Measurements from ENCODE around the gene RAB18. TPM values are rescaled to one million over a fixed set of nuclear protein-coding genes. Genes with fewer than 3 reads are reported as not detected.

RAB18 gene
- total and polyA plus RNA-seq, 2 donors (not counting 1 experiment from before 2014, with no cell fraction given) = 8.4 to 60.5 TPM

DNA sequence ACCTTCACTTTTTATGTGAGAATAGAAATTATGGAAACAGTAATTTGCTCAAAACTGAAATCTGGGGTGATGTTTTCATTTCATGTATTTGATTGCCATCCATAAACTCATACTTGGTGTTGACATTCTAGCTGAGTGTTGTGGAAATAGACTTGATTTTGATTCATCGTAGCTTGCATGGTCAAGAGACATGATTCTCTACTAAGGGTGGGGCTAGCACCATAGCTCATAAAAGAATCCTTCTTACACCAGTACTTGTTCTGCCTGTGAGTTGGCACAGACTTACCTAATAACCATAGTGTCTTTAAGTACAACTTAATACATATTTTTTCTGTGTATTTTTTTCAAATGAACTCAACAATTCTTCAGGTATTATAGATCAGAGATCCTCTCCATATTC, 36.6 kb downstream of the RAB18 start:
- POLR2A ChIA-PET = no interaction called here

More for the DNA sequence above, 36.6 kb downstream of the RAB18 start:
- no peaks in the 10 kb centered on the region for H3K4me1 Mint-ChIP-seq
- no peak for ATAC-seq (ENCODE audit: low read depth)
- no peak overlapping the region for H3K4me3 Mint-ChIP-seq
- H3K27me3 ChIP-seq (replicated peaks in 1 of 4; ENCODE audit: control extremely low read depth in 1 of 4, control insufficient read depth in 3 of 4, insufficient read depth in 4 of 4, low read length in 3 of 4) = no peaks in the 10 kb centered on the region
- intact Hi-C loops (cut with micrococcal nuclease) = no loop called here
- no peak for DNase-seq
- no peak overlapping the region for H3K27ac Mint-ChIP-seq
- no peaks in the 10 kb centered on the region for H3K9me3 Mint-ChIP-seq (ENCODE audit: insufficient read depth)
- no peak overlapping the region for H2AFZ ChIP-seq (ENCODE audit: insufficient read depth, low read depth, low read length, poor library complexity, severe bottlenecking)
- no peaks in the 10 kb centered on the region for H3K9me3 ChIP-seq (ENCODE audit: control extremely low read depth in 1 of 3, control insufficient read depth in 2 of 3, insufficient read depth in 1 of 3, low read length in 2 of 3)
- no peak overlapping the region for H3K9ac ChIP-seq (ENCODE audit: low read length)
- H3K27me3 Mint-ChIP-seq = no peaks in the 10 kb centered on the region
- no peak overlapping the region for H3K4me2 ChIP-seq (replicated peaks; ENCODE audit: low read depth, low read length, poor library complexity, severe bottlenecking)
- peaks cover 9 to 40% of the 10 kb centered on the region in 2 experiments for H3K36me3 ChIP-seq (replicated peaks in 1 of 2; ENCODE audit: control extremely low read depth in 1 of 2, control insufficient read depth in 1 of 2, extremely low read depth in 1 of 2, insufficient read depth in 2 of 2, low read length in 1 of 2)
- no peak overlapping the region for H3K4me3 ChIP-seq (ENCODE audit: control extremely low read depth in 1 of 5, extremely low read depth in 1 of 5, insufficient read depth in 1 of 5, low read depth in 2 of 5, low read length in 4 of 5)
- no peaks in the 10 kb centered on the region for H3K4me1 ChIP-seq (ENCODE audit: control insufficient read depth in 2 of 2, insufficient read depth in 2 of 2, low read length in 2 of 2)
- CTCF ChIA-PET = no interaction called here
- no peaks in the 10 kb centered on the region for H3K79me2 ChIP-seq (ENCODE audit: control insufficient read depth, insufficient read depth, low read length)
- no peak overlapping the region for H3K27ac ChIP-seq (ENCODE audit: low read length in 2 of 2)
- H4K20me1 ChIP-seq (ENCODE audit: control insufficient read depth, insufficient read depth, low read length, poor library complexity, severe bottlenecking) = no peaks in the 10 kb centered on the region
- TF ChIP-seq EZH2 (IDR thresholded peaks at IDR 0.05; ENCODE audit: borderline replicate concordance, insufficient read depth, low read depth, low read length, poor library complexity, severe bottlenecking) = no peak
- no peak for TF ChIP-seq CTCF (IDR thresholded peaks at IDR 0.05)
- WGBS (ENCODE audit: insufficient coverage) = no CpG with 5 or more reads among the region's 1 CpG

Data from B cell (primary cell).